WTC11 (cell line): ENCODE measurements around the gene ASPHD1.

ENCODE experiments used
- CTCF ChIP-seq: fragments of 200-600 bp; IDR thresholded peaks from 2 replicates; pipeline ENCODE4 v1.8.0; 2022; ENCODE audit warnings: antibody characterized with exemption
- E2F1 ChIP-seq: sonication (generic); formaldehyde crosslinking; IDR thresholded peaks from 2 replicates; pipeline ENCODE4 v1.8.0; 2022; ENCODE audit warnings: mild to moderate bottlenecking, missing genetic modification reagents
- HMGA2 ChIP-seq: fragments of 250-450 bp; sonication (Bioruptor Pico); IDR thresholded peaks from 2 replicates; pipeline ENCODE4 v1.4.0; 2021; ENCODE audit warnings: mild to moderate bottlenecking, moderate library complexity
- IRF1 ChIP-seq: sonication (generic); formaldehyde crosslinking; IDR thresholded peaks from 2 replicates; pipeline ENCODE4 v1.8.0; 2023; ENCODE audit warnings: missing genetic modification reagents
- IRF2 ChIP-seq: sonication (generic); formaldehyde crosslinking; IDR thresholded peaks from 2 replicates; pipeline ENCODE4 v1.8.0; 2022; ENCODE audit warnings: low read depth, missing genetic modification reagents, borderline replicate concordance
- JUN ChIP-seq: sonication (generic); formaldehyde crosslinking; IDR thresholded peaks from 2 replicates; pipeline ENCODE4 v1.8.0; 2023; ENCODE audit warnings: mild to moderate bottlenecking, missing genetic modification reagents
- MAX ChIP-seq: sonication (generic); formaldehyde crosslinking; IDR thresholded peaks from 2 replicates; pipeline ENCODE4 v1.8.0; 2022; ENCODE audit warnings: mild to moderate bottlenecking, missing genetic modification reagents
- MXD4 ChIP-seq: fragments of 250-450 bp; sonication (Bioruptor Pico); IDR thresholded peaks from 2 replicates; pipeline ENCODE4 v1.8.0; 2021; ENCODE audit warnings: mild to moderate bottlenecking, moderate library complexity, borderline replicate concordance
- MYBL2 ChIP-seq: sonication (generic); formaldehyde crosslinking; IDR thresholded peaks from 2 replicates; pipeline ENCODE4 v1.8.1; 2023; ENCODE audit warnings: mild to moderate bottlenecking, moderate library complexity, missing genetic modification reagents
- USF2 ChIP-seq: sonication (generic); formaldehyde crosslinking; IDR thresholded peaks from 2 replicates; pipeline ENCODE4 v1.8.1; 2023; ENCODE audit warnings: mild to moderate bottlenecking, missing genetic modification reagents, moderate library complexity
- ZNF396 ChIP-seq: fragments of 250-450 bp; sonication (Bioruptor Pico); IDR thresholded peaks from 2 replicates; pipeline ENCODE4 v1.8.0; 2021; ENCODE audit warnings: mild to moderate bottlenecking, moderate library complexity, borderline replicate concordance

GRCh38 chr16:29920288-29921033, 20.2 kb downstream of the ASPHD1 start:
- TF ChIP-seq HMGA2 (CRISPR knock-in tag) (no peak), ZNF396 (no peak), E2F1 (no peak), CTCF (no peak), MXD4 (CRISPR knock-in tag) (no peak), MAX (no peak), USF2 (no peak), JUN (CRISPR knock-in tag) (no peak), IRF1 (no peak), IRF2 (no peak), MYBL2 (CRISPR knock-in tag) (no peak)
